Aorta (tissue), 5 donors: ENCODE measurements around the gene TMED10. TPM values are rescaled to one million over a fixed set of nuclear protein-coding genes. Genes with fewer than 3 reads are reported as not detected.
A peak's percentile ranks its signal among the peaks of the same experiment; 100 is the strongest.

Experiments
- ATAC-seq: fragments of 200-7000 bp; cut with Tn5 transposase; one replicate; pipeline ENCODE4 v1.9.1; 2022; ENCODE audit warnings: moderate library complexity; ENCODE audit not compliant: low FRiP score
- DNase-seq, 2 donors: peaks; one replicate each; pipeline ENCODE4 v3.0.0-alpha.2; 2020
- H3K27ac ChIP-seq, 2 donors: one replicate each; pipeline ENCODE4 v1.5.1; 2013; ENCODE audit warnings: low read length in 2 of 2, mild to moderate bottlenecking in 2 of 2, moderate library complexity in 2 of 2, control low read depth in 1 of 2, inconsistent platforms in 1 of 2, low read depth in 1 of 2
- H3K27me3 ChIP-seq, 2 donors: one replicate each; pipeline ENCODE4 v1.6.1; 2013; ENCODE audit warnings: control low read depth in 1 of 2, low read length in 1 of 2, mild to moderate bottlenecking in 1 of 2, moderate library complexity in 1 of 2; ENCODE audit not compliant: insufficient read depth in 2 of 2, control insufficient read depth in 1 of 2
- H3K36me3 ChIP-seq, 2 donors: one replicate each; pipeline ENCODE4 v1.6.1; 2013; ENCODE audit warnings: control low read depth in 1 of 2, low read length in 1 of 2, mild to moderate bottlenecking in 1 of 2; ENCODE audit not compliant: insufficient read depth in 2 of 2, control insufficient read depth in 1 of 2
- H3K4me1 ChIP-seq, 2 donors: one replicate each; pipeline ENCODE4 v1.6.1; 2013; ENCODE audit warnings: low read length in 2 of 2, control low read depth in 1 of 2, mild to moderate bottlenecking in 1 of 2, moderate library complexity in 1 of 2; ENCODE audit not compliant: insufficient read depth in 2 of 2, control insufficient read depth in 1 of 2
- H3K4me3 ChIP-seq, 2 donors: one replicate each; pipeline ENCODE4 v1.5.1; 2013; ENCODE audit warnings: low read length in 2 of 2, control low read depth in 1 of 2, mild to moderate bottlenecking in 1 of 2
- H3K9me3 ChIP-seq: one replicate; pipeline ENCODE4 v1.6.1; 2013; ENCODE audit warnings: mild to moderate bottlenecking, low read length; ENCODE audit not compliant: control insufficient read depth
- WGBS, 2 donors: extraction: QIAGEN DNeasy Blood & Tissue Kit; methylation state at CpG; one replicate each; pipeline ENCODE4 v1.1.7; 2013; 5-methylcytosine and 5-hydroxymethylcytosine counted together
- intact Hi-C, 2 donors: fragments of 100-400 bp; cut with DNase I; formaldehyde crosslinking; loops; one replicate each; pipeline versions ENCODE4 v1.14.2 to v1.15.0; 2022
- polyA plus RNA-seq, 2 donors: library from polyadenylated mRNA; stranded (reverse); fragments of 200-250 nt; gene quantifications; one replicate each; pipeline ENCODE4 v1.2.3, GENCODE V29; 2013
- total RNA-seq, 2 donors: library from RNA; stranded (reverse); fragmentation: NEBNext Ultra II Directional; extraction: Animal tissue kit (Norgen Biotek cat#: 25700); gene quantifications; one replicate each; pipeline ENCODE4 v1.2.1, GENCODE V29; 2021
- donor health status: healthy with polysubstance abuse.
- donor health status: Bipolar disorder and iron deficiency.
- donor health status: DM: no; HTN: no; CAD: no.
- donor health status: DM: no; HTN: no; CAD: no.
- donor health status: DM: yes; HTN: yes; CAD: no.

Gene TMED10
- total and polyA plus RNA-seq, 4 donors = 114 to 277 (median 194) TPM

GRCh38 chr14:75200451-75200850 lies 24.0 kb upstream of the TMED10 start:
- Histone ChIP-seq H3K27ac (no peak overlapping the region), H3K36me3 (no peaks in the 10 kb centered on the region), H3K4me1 (no peaks in the 10 kb centered on the region), H3K27me3 (no peaks in the 10 kb centered on the region), H3K9me3 (no peaks in the 10 kb centered on the region), H3K4me3 (no peak overlapping the region)
- DNase-seq (no peak), ATAC-seq (no peak)
- WGBS, 2 donors = 86 to 91% methylated on average over 4 of the region's 4 CpGs
- intact Hi-C loops = no loop called here

DNA sequence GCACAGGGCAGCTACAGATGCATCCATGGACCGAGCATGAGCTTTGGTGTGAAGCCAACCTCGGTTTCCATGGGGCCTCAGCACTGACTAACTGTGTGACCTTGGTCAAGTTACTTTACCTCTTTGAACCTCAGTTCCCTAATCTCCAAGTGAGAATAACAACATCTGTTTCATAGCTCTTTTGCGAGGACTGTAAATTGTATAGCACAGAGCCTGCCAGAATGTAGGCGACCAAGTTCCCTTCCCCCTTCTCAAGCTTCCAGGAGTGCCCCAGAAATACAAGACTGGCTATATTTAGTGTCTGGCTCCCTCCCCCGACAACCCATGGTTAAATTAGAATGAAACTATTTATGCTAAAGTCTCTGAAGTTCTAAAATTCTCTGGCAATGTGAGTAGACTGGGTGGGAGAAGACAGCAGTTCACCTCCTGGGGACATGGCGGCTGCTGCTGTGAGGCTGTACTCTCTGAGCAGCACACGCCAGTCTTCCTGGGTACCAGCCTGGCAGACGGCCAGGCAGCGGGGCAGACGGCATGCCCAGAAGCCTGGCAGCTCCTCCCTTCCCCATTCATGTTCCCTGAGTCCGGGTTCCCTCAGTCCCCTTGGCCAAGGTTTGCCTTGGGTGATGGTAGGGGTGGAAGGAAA lies 22.0 kb upstream of the TMED10 start:
- DNase-seq = peak; percentile 57 to 81
- intact Hi-C loops = no loop called here
- Histone ChIP-seq H3K36me3 (no peaks in the 10 kb centered on the region), H3K4me3 (no peak overlapping the region), H3K27ac (peak overlapping the region in 1 of 2 donors; percentile 36), H3K4me1 (no peaks in the 10 kb centered on the region), H3K9me3 (no peaks in the 10 kb centered on the region), H3K27me3 (no peaks in the 10 kb centered on the region)
- peak; percentile 73 for ATAC-seq
- WGBS, 2 donors = 4 to 6% methylated on average over 11 of the region's 11 CpGs

GRCh38 chr14:75197338-75197737 lies 20.9 kb upstream of the TMED10 start:
- WGBS, 2 donors = 93 to 100% methylated on average over 3 to 4 of the region's 4 CpGs
- no peak for DNase-seq
- H3K4me1 ChIP-seq = no peaks in the 10 kb centered on the region
- intact Hi-C loops = no loop called here
- H3K36me3 ChIP-seq = no peaks in the 10 kb centered on the region
- H3K4me3 ChIP-seq = no peak overlapping the region
- no peaks in the 10 kb centered on the region for H3K27me3 ChIP-seq
- no peaks in the 10 kb centered on the region for H3K9me3 ChIP-seq
- H3K27ac ChIP-seq = no peak overlapping the region
- ATAC-seq = no peak

DNA sequence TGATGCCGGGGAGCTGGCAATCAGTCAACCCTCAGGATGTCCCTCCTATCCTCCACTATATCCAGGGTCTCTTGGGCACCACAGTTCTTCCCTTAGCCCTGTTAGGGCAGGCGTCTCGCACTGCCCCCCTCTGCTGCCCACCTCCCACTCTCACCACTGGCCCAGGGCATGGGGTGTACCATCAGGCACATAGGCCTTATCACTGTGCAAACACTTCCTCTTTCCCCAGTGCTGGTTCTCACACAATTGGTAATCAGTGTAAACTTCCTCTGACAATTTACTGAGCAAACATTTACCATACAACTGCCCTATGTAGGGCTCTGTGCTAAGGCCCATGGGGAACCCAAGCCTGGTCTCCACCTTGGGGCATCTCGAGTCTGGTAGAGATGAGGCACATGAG lies 20.1 kb upstream of the TMED10 start:
- Histone ChIP-seq H3K4me1 (no peaks in the 10 kb centered on the region), H3K27ac (no peak overlapping the region), H3K4me3 (no peak overlapping the region), H3K9me3 (no peaks in the 10 kb centered on the region), H3K36me3 (no peaks in the 10 kb centered on the region), H3K27me3 (no peaks in the 10 kb centered on the region)
- ATAC-seq = peak; percentile 60
- no peak for DNase-seq
- 88 to 93% methylated on average over 4 of the region's 4 CpGs for WGBS, 2 donors
- intact Hi-C loops = no loop called here

DNA sequence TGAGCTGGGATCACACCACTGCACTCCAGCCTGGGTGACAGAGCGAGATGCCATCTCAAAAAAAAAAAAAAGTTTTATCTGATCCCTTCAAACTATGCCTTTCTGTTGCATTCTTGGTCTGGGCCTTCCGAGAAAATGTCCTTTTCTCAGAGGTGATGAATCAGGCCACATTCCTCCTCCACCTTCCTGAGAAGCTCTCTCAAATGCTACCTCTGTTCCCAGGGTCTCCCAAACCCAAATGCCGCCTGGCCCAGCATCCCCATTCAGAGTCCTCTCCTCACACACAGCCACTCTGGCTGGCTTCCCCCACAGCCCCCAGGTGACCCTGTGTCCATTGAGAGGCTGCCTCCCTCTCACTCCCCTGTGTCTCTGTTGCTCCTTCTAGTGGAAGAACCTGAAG lies 19.7 kb upstream of the TMED10 start:
- H3K36me3 ChIP-seq = no peaks in the 10 kb centered on the region
- ATAC-seq (no peak), DNase-seq (no peak)
- H3K4me1 ChIP-seq = no peaks in the 10 kb centered on the region
- H3K27ac ChIP-seq = no peak overlapping the region
- H3K27me3 ChIP-seq = no peaks in the 10 kb centered on the region
- H3K4me3 ChIP-seq = no peak overlapping the region
- no peaks in the 10 kb centered on the region for H3K9me3 ChIP-seq
- intact Hi-C loops = no loop called here
- WGBS, 2 donors = 98% methylated on average over 3 of the region's 3 CpGs

DNA sequence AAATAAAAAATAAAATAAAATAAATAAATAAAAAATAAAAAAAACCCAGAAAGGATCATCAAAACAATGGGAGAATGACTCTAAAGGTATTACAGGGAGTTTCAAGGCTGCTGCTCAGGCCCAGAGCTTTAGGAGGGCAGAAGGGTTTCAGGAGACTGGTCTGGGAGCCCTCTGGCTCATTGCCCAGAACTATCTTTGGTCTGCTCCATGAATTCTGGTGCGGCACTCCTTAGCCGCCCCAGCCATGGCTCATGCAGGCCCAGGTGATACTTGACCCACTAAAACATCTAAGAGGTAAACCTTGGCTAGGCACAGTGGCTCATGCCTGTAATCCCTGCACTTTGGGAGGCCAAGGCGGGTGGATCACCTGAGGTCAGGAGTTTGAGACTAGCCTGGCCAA lies 14.7 kb upstream of the TMED10 start:
- DNase-seq (no peak), ATAC-seq (no peak)
- Histone ChIP-seq H3K4me1 (no peaks in the 10 kb centered on the region), H3K4me3 (no peak overlapping the region), H3K9me3 (no peaks in the 10 kb centered on the region), H3K27ac (no peak overlapping the region), H3K36me3 (no peaks in the 10 kb centered on the region), H3K27me3 (no peaks in the 10 kb centered on the region)
- 71 to 84% methylated on average over 3 of the region's 3 CpGs for WGBS, 2 donors
- intact Hi-C loops = no loop called here

GRCh38 chr14:75190023-75190422 lies 13.6 kb upstream of the TMED10 start:
- intact Hi-C loops = no loop called here
- Histone ChIP-seq H3K9me3 (no peaks in the 10 kb centered on the region), H3K27me3 (no peaks in the 10 kb centered on the region), H3K4me3 (no peak overlapping the region), H3K27ac (no peak overlapping the region), H3K36me3 (no peaks in the 10 kb centered on the region), H3K4me1 (no peaks in the 10 kb centered on the region)
- no peak for ATAC-seq
- no peak for DNase-seq
- WGBS, 2 donors = 92 to 95% methylated on average over 4 of the region's 4 CpGs

GRCh38 chr14:75188520-75189268 lies 12.3 kb upstream of the TMED10 start:
- WGBS, 2 donors = 91 to 92% methylated on average over 7 of the region's 7 CpGs
- DNase-seq (peak in 1 of 2 donors; percentile 56), ATAC-seq (peak; percentile 28)
- no peaks in the 10 kb centered on the region for H3K27me3 ChIP-seq
- no peak overlapping the region for H3K4me3 ChIP-seq
- H3K4me1 ChIP-seq = no peaks in the 10 kb centered on the region
- intact Hi-C loops = loop anchor here in 1 of 2 donors (5.0 kb wide), 1 partner anchor 49 kb away; no protein-coding TSS in a partner anchor
- H3K27ac ChIP-seq = no peak overlapping the region
- H3K36me3 ChIP-seq = no peaks in the 10 kb centered on the region
- no peaks in the 10 kb centered on the region for H3K9me3 ChIP-seq

DNA sequence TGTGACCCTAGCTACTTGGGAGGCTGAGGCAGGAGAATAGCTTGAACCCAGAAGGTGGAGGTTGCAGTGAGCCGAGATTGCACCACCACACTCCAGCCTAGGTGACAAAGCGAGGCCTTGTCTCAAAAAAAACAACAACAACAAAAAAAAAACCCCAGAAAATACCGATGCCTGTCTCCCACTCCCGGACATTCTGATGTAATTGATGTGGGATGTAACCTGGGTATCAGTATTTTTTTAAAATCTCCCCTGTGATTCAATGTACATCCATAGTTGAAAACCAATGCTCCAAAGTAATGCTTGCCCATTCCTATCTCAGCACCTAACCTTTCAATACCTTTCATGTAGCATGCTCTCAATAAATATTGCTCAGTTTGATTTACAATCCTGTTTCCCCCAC lies 11.7 kb upstream of the TMED10 start:
- intact Hi-C loops = loop anchor here in 1 of 2 donors (5.0 kb wide), 1 partner anchor 49 kb away; no protein-coding TSS in a partner anchor
- no peak overlapping the region for H3K4me3 ChIP-seq
- H3K27me3 ChIP-seq = no peaks in the 10 kb centered on the region
- ATAC-seq = no peak
- H3K4me1 ChIP-seq = no peaks in the 10 kb centered on the region
- H3K9me3 ChIP-seq = no peaks in the 10 kb centered on the region
- DNase-seq = no peak
- no peak overlapping the region for H3K27ac ChIP-seq
- no peaks in the 10 kb centered on the region for H3K36me3 ChIP-seq
- WGBS, 2 donors = 95 to 100% methylated on average over 4 of the region's 4 CpGs
